Peyer's patch (tissue), 4 donors: ENCODE measurements around the gene DGKI.

Source experiments
- CTCF ChIP-seq, 6 experiments: fragments of 450-650 bp in 4 of 6; fragments of 200-600 bp in 2 of 6; sonication (generic) in 1 of 6; IDR thresholded peaks; one replicate each; pipeline ENCODE4 v1.5.1; 2017 to 2019; ENCODE audit warnings: antibody characterized with exemption in 6 of 6, mild to moderate bottlenecking in 3 of 6, moderate library complexity in 1 of 6
- POLR2A ChIP-seq, 2 donors: fragments of 450-650 bp; IDR thresholded peaks; one replicate each; pipeline ENCODE4 v1.5.1; 2017; ENCODE audit warnings: antibody characterized with exemption in 2 of 2, mild to moderate bottlenecking in 2 of 2, moderate library complexity in 2 of 2

GRCh38 chr7:137667633-137668387 is 179.0 kb downstream of the DGKI start:
- TF ChIP-seq CTCF (IDR thresholded peaks at IDR 0.05), result no peak
- no peak for TF ChIP-seq POLR2A (IDR thresholded peaks at IDR 0.05)
